ENCODE data around the gene TTC12. TPM values are rescaled to one million over a fixed set of nuclear protein-coding genes. Genes with fewer than 3 reads are reported as not detected.

Gene TTC12
- polyA plus RNA-seq, 1 of the 3 experiments (the other 2 are of a cell fraction): 15.1 TPM

DNA sequence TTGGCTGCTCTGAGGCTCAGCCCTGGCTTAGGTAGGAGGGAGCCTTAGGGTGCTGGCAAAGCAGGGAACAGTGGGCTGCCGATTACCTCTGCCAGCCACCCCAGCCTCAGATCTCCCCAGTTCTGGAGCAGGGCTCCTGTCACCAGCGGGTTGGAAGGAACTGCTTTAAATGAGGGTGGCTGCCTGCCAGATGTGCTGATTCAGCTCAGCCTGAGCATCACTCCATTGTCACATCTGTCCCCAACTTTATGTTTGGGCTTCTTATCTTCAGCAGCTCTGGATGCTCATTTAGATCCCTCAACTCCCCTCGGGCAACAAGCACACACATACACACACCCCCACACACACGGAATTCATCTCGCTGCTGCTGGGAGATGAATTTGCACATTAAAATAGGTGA, 56.3 kb downstream of the TTC12 start:
- no peaks in the 10 kb centered on the region for H3K9me2 ChIP-seq
- peak; percentile 67 for DNase-seq
- peaks cover 0 to 13% of the 10 kb centered on the region in 2 experiments; a peak in 2 of 4 replicates for H3K4me1 ChIP-seq (ENCODE audit: control insufficient read depth in 1 of 2, insufficient read depth in 2 of 2, low read depth in 1 of 2, low read length in 1 of 2)
- H4K20me1 ChIP-seq (ENCODE audit: insufficient read depth): no peaks in the 10 kb centered on the region
- H3K9me3 ChIP-seq: no peaks in the 10 kb centered on the region
- CTCF ChIA-PET: interaction anchor here (0.9 to 1.3 kb wide), 2 partner anchors 106 to 162 kb away, joined by 3 to 4 read pairs; no protein-coding TSS in a partner anchor
- POLR2A ChIA-PET: no interaction called here
- H3K9ac ChIP-seq: no peak overlapping the region
- H3K36me3 ChIP-seq (replicated peaks in 1 of 2; ENCODE audit: control insufficient read depth in 1 of 2, insufficient read depth in 2 of 2, low read length in 1 of 2): peaks cover 0 to 8% of the 10 kb centered on the region in 2 experiments
- 48% methylated on average over 4 of the region's 5 CpGs for WGBS (ENCODE audit: low lambda C conversion rate)
- no peak overlapping the region for H3K4me2 ChIP-seq
- H3K4me3 ChIP-seq (ENCODE audit: low read depth in 2 of 2, low read length in 1 of 2): no peak overlapping the region
- peak overlapping the region in 1 of 2 experiments; percentile 47; a peak in 1 of 4 replicates for H3K27ac ChIP-seq (ENCODE audit: low read depth in 2 of 2, low read length in 1 of 2)
- H3K27me3 ChIP-seq (ENCODE audit: insufficient read depth): no peaks in the 10 kb centered on the region
- TF ChIP-seq, protein P1, sequence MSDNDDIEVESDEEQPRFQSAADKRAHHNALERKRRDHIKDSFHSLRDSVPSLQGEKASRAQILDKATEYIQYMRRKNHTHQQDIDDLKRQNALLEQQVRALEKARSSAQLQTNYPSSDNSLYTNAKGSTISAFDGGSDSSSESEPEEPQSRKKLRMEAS (IDR thresholded peaks at IDR 0.05; ENCODE audit: low read depth): no peak
- TF ChIP-seq RCOR1 (IDR thresholded peaks at IDR 0.05; ENCODE audit: low read length) (peak; percentile 27; the same call in 1 of the 2 replicates), CHD2 (IDR thresholded peaks at IDR 0.05; ENCODE audit: low read length, partially characterized antibody) (peak; percentile 25), TEAD4 (IDR thresholded peaks at IDR 0.05; ENCODE audit: borderline replicate concordance, insufficient read depth) (no peak), GATA2 (CRISPR knock-in tag; IDR thresholded peaks at IDR 0.05) (peak; percentile 74), MXI1 (IDR thresholded peaks at IDR 0.05; ENCODE audit: low read depth, low read length) (no peak)
- TF ChIP-seq, protein P2, sequence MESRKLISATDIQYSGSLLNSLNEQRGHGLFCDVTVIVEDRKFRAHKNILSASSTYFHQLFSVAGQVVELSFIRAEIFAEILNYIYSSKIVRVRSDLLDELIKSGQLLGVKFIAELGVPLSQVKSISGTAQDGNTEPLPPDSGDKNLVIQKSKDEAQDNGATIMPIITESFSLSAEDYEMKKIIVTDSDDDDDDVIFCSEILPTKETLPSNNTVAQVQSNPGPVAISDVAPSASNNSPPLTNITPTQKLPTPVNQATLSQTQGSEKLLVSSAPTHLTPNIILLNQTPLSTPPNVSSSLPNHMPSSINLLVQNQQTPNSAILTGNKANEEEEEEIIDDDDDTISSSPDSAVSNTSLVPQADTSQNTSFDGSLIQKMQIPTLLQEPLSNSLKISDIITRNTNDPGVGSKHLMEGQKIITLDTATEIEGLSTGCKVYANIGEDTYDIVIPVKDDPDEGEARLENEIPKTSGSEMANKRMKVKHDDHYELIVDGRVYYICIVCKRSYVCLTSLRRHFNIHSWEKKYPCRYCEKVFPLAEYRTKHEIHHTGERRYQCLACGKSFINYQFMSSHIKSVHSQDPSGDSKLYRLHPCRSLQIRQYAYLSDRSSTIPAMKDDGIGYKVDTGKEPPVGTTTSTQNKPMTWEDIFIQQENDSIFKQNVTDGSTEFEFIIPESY (IDR thresholded peaks at IDR 0.05; ENCODE audit: borderline replicate concordance, low read depth): no peak
- no peaks in the 10 kb centered on the region for H3F3A ChIP-seq (replicated peaks; ENCODE audit: insufficient read depth)
- no peaks in the 10 kb centered on the region for H3K79me2 ChIP-seq (ENCODE audit: insufficient read depth)
- no peak overlapping the region for H2AFZ ChIP-seq (ENCODE audit: low read depth)

GRCh38 chr11:113372309-113372708, 57.9 kb downstream of the TTC12 start:
- CTCF ChIA-PET: interaction anchor here (1.2 kb wide), 1 partner anchor 105 kb away, joined by 3 read pairs; no protein-coding TSS in a partner anchor
- WGBS (ENCODE audit: low lambda C conversion rate): 80% methylated on average over 4 of the region's 4 CpGs
- no peak for DNase-seq

More at GRCh38 chr11:113372309-113372708, 57.9 kb downstream of the TTC12 start:
- no peaks in the 10 kb centered on the region for H3K27me3 ChIP-seq (ENCODE audit: insufficient read depth)
- H3K36me3 ChIP-seq (replicated peaks in 1 of 2; ENCODE audit: control insufficient read depth in 1 of 2, insufficient read depth in 2 of 2, low read length in 1 of 2): peaks cover 0 to 3% of the 10 kb centered on the region in 2 experiments
- TF ChIP-seq IRF3 (IDR thresholded peaks at IDR 0.05; ENCODE audit: low read depth, low read length): no peak
- TF ChIP-seq RAD21 (IDR thresholded peaks at IDR 0.05; ENCODE audit: low read length): peak; percentile 28; the same call in 1 of the 2 replicates
- no peak overlapping the region for H3K27ac ChIP-seq (ENCODE audit: low read depth in 2 of 2, low read length in 1 of 2)
- H3F3A ChIP-seq (replicated peaks; ENCODE audit: insufficient read depth): no peaks in the 10 kb centered on the region
- POLR2A ChIA-PET: no interaction called here
- no peaks in the 10 kb centered on the region for H3K9me3 ChIP-seq
- H3K9me2 ChIP-seq: no peaks in the 10 kb centered on the region
- no peaks in the 10 kb centered on the region for H3K79me2 ChIP-seq (ENCODE audit: insufficient read depth)
- H3K4me3 ChIP-seq (ENCODE audit: low read depth in 2 of 2, low read length in 1 of 2): no peak overlapping the region
- H4K20me1 ChIP-seq (ENCODE audit: insufficient read depth): no peaks in the 10 kb centered on the region
- H3K4me2 ChIP-seq: no peak overlapping the region
- no peak overlapping the region for H2AFZ ChIP-seq (ENCODE audit: low read depth)
- peaks cover 0 to 13% of the 10 kb centered on the region in 2 experiments; a peak in 2 of 4 replicates for H3K4me1 ChIP-seq (ENCODE audit: control insufficient read depth in 1 of 2, insufficient read depth in 2 of 2, low read depth in 1 of 2, low read length in 1 of 2)
- H3K9ac ChIP-seq: no peak overlapping the region
